HG02970 (cell line): ENCODE results near the gene CLCN7.

Source experiments
- ATAC-seq: cut with Tn5 transposase; IDR thresholded peaks from one replicate; pipeline ENCODE4 v1.9.1; 2021; ENCODE audit warnings: mild to moderate bottlenecking, moderate library complexity, moderate number of reproducible peaks; ENCODE audit not compliant: unreplicated experiment, low FRiP score

The CLCN7 gene

GRCh38 chr16:1433756-1434155 lies 41.1 kb downstream of the CLCN7 start:
- no peak for ATAC-seq

GRCh38 chr16:1433263-1433560 lies 41.6 kb downstream of the CLCN7 start:
- no peak for ATAC-seq

- ATAC-seq: no peak
These were observed 42.2 kb downstream of the CLCN7 start for GRCh38 chr16:1432388-1433262.

- no peak for ATAC-seq
These were observed 43.1 kb downstream of the CLCN7 start for GRCh38 chr16:1431497-1432270.

- no peak for ATAC-seq
These were observed 43.9 kb downstream of the CLCN7 start, which contains the start of gene PERCC1 for GRCh38 chr16:1430759-1431496. Gene PERCC1, plus strand, starts transcription at chr16:1431078. Its CDS starts 1,516 bp downstream, at chr16:1432594.

GRCh38 chr16:1430214-1430758 lies 44.5 kb downstream of the CLCN7 start:
- ATAC-seq: no peak

GRCh38 chr16:1429631-1430030 lies 45.2 kb downstream of the CLCN7 start:
- ATAC-seq: no peak

- no peak for ATAC-seq
These were observed 45.8 kb downstream of the CLCN7 start for GRCh38 chr16:1429012-1429411.

- ATAC-seq: no peak
These were observed 46.3 kb downstream of the CLCN7 start for GRCh38 chr16:1428511-1428910.

- no peak for ATAC-seq
These were observed 47.1 kb downstream of the CLCN7 start for GRCh38 chr16:1427473-1428461.

- ATAC-seq: no peak
These were observed 47.9 kb downstream of the CLCN7 start for GRCh38 chr16:1426734-1427471.

GRCh38 chr16:1425616-1426370 lies 49.0 kb downstream of the CLCN7 start:
- no peak for ATAC-seq

GRCh38 chr16:1424028-1424427 lies 50.8 kb downstream of the CLCN7 start:
- no peak for ATAC-seq

- no peak for ATAC-seq
These were observed 52.8 kb downstream of the CLCN7 start for GRCh38 chr16:1422076-1422475.

GRCh38 chr16:1420111-1420539 lies 54.7 kb downstream of the CLCN7 start:
- no peak for ATAC-seq

GRCh38 chr16:1416521-1416941 lies 58.3 kb downstream of the CLCN7 start:
- no peak for ATAC-seq

- ATAC-seq: peak; percentile 49
These were observed 60.1 kb downstream of the CLCN7 start, which contains the start of gene UNKL for GRCh38 chr16:1414532-1415260. Gene UNKL, minus strand, starts transcription at chr16:1414704. Its CDS starts 13 bp downstream, at chr16:1414691.
